Stimulated activated CD4-positive, alpha-beta T cell treated with anti-CD3 and anti-CD28 coated beads, Interleukin-1b, Interleukin-23, amount 100 ng/mL, for 1 hour (primary cell): ENCODE results near the gene CPN1.

Source experiments
- DNase-seq, 2 donors: peaks; one replicate each; pipeline ENCODE4 v3.0.0-alpha.2; 2020; ENCODE audit warnings: low read depth in 2 of 2

CPN1 gene

DNA sequence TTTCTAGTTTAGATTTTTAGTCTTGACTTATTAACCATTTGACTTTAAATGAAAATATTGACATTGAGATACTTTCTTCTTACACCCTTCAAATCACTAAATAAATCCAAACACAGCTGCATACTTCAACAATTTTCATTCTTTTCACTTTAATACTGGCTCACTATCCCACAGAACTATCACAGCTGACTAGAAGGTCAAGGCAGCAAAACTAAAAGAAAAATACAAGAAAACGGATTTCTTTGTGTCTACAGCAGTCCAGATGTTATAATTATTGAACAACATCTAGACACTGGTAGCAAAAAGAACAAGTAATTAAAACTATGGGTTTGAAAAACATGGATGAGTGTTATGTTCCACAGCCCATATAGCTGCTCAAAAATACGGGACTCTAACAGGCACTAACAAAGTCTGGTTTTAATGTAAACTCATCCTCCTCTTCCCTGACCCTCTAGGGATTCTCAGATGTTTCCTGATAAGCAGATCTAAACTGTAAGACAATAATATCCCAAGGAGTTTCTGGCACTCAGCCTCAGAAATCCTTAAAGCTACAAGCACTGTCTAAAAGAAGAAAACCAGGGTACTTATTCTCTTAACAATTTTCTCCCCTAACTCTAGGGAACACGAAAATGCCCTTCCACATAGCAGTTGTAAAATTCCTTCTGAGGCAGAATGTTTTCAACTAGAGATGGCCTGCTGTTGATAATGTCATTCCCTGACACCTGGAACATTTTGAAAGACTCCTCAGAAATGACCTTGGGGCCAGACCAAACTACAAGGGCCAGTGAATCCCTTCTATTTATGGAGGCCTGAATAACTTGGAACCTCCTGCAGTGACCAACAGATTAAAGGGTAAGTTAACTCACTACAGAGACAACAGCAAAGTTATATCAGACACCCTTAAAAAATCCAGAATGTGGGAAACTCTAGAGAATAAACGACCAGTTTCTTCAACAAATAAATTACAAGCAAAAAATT, 84.7 kb downstream of the CPN1 start:
- DNase-seq: no peak

DNA sequence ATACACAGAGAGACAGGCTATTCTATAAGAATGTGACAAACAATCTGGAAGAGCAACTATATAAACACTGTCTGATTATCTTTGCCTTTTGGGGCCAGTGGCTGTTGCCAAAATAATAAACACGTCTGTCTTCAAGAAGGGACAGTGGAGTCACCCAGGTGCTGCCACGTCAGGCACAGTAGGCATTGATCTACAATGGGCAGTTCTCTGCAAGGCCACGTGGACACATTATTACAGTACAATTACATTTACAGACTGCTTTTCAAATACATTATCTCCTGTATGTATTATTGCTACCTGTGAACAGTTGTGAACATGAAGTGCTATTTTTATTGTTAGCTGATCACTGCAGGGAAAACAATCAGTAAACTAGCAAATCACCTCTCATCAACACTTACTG, 86.0 kb downstream of the CPN1 start:
- no peak for DNase-seq

DNA sequence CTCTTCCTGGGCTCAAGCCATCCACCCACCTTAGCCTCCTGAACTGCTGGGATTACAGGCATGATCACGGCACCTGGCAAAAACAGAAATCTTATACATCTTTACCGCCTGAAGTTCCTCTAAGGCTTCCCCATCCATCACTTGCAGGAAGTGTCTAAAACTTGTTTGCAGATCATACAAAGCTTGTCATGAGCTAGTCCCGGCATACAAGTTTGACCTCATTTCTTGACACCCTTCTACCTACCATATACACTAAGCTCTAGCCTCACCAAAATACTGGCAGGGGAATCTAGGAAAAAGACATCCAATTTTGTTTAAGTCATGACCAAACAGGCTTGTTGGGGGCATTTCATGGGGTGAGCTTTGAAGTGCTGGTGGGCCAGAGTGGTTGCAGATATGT, 86.4 kb downstream of the CPN1 start:
- DNase-seq: no peak

DNA sequence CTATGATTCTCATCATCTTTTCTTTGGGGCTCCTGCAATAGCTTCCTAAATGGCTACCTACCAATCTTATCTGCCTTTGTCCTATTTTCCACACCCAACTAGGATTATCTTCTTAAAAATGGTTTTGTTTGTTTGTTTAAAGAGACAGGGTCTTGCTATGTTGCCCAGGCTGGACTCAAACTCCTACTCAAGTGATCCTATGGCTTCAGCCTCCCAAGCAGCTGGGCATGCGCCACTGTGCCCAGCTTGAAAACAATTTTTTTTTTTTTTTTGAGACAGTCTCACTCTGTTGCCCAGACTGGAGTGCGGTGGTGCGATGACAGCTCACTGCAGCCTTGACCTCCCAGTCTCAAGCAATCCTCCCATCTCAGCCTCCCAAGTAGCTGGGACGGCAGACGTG, 86.9 kb downstream of the CPN1 start:
- DNase-seq: no peak

DNA sequence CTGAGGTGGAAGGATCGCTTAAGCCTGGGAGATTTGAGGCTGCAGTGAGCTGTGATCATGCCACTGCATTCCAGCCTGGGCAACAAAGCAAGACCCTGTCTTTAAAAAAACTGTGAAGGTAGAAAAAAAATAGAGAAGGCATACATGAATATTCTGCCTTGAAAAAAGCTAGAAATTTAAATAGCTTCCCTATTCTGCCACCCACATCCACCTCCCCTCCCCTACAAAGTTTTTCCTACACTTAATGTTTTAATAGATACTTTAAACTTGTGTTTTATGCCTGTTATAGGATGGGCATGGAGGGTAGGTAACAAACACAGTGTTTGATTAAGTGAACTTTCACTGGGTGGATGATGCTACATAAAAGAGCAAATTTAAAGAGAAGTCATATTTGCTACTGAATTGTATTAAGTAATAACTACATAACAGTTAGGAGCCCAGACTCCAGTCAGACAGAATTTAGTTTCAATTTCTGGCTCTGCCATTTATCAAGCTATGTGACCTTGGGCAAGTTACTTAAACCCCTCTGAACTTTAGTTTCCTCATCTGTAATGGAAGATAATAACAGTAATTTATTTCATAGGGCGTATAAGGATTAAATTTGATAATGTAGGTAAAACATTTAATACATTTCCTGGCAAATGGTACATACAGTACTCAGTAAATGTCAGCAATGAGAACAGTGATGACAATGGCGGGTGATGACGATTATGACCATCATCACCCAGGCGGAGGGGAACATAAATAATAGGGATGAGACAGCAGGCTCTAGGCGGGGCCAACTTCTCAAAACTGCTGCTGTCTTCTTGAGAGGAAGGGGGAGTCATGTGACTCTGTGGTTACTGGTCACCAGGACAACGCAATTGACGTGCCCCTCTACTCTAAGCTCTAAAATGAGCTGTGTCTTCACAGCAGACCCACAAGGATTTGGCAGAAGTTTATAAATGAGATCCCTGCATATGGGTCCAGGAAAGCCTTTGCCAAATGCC, 87.7 kb downstream of the CPN1 start:
- DNase-seq: no peak
